GM12875 (cell line): ENCODE results near the gene VWA8.
"Not testable (repeated sequence)": the region's sequence is repeated elsewhere in the genome, so short reads cannot be mapped to it uniquely, and the experiment has no call there.

Experiments
- H3K4me3 ChIP-seq: one replicate; pipeline ENCODE4 v1.5.1; 2011; ENCODE audit warnings: low read depth, low read length, control low read depth
- TF ChIP-seq, protein P1 (sequence below): IDR thresholded peaks from 2 replicates; pipeline ENCODE4 v1.5.1; 2011; ENCODE audit warnings: low read depth, mild to moderate bottlenecking, control low read depth, inconsistent platforms, low read length, moderate library complexity, borderline replicate concordance; ENCODE audit not compliant: insufficient read depth

The VWA8 gene

DNA sequence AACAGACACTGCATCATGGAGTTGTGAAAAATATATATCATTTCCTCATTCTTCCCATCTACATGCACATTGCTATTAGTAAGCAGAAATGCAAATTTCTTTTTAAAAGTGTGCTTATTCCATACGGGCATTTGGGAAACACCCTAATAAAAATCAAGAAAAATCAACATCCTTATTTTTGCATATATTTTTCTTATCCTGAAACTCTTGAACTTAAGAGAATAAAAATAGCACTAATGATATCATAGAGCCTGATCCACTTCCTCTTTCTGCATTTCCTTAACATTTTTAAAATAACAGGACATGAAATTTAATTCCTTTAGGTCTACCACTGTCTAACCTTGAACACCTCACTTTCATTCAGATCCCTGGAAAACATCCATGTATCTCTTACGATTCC is 123.3 kb downstream of the VWA8 start:
- TF ChIP-seq, protein P1, sequence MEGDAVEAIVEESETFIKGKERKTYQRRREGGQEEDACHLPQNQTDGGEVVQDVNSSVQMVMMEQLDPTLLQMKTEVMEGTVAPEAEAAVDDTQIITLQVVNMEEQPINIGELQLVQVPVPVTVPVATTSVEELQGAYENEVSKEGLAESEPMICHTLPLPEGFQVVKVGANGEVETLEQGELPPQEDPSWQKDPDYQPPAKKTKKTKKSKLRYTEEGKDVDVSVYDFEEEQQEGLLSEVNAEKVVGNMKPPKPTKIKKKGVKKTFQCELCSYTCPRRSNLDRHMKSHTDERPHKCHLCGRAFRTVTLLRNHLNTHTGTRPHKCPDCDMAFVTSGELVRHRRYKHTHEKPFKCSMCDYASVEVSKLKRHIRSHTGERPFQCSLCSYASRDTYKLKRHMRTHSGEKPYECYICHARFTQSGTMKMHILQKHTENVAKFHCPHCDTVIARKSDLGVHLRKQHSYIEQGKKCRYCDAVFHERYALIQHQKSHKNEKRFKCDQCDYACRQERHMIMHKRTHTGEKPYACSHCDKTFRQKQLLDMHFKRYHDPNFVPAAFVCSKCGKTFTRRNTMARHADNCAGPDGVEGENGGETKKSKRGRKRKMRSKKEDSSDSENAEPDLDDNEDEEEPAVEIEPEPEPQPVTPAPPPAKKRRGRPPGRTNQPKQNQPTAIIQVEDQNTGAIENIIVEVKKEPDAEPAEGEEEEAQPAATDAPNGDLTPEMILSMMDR = no peak

DNA sequence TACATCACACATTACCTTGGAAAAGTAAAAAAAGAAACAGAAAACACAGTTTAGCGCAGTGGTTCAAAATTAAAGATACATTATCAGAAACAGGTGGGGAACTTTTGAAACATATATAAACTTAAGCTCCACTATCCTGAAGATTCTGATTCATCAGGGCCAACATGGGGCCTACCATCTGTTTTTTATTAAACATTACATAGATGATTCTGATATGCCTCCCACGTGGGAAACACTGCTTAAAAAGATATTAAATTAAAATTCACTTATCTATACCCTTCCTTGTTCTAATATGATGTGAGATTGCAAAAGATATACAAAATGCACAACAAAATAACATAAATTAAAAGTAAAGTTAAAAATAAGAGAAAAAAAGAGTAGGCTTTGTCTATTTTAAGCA is 125.0 kb downstream of the VWA8 start:
- no peak overlapping the region for H3K4me3 ChIP-seq
- TF ChIP-seq, protein P1 = no peak

More for the DNA sequence above, 123.3 kb downstream of the VWA8 start:
- no peak overlapping the region for H3K4me3 ChIP-seq

DNA sequence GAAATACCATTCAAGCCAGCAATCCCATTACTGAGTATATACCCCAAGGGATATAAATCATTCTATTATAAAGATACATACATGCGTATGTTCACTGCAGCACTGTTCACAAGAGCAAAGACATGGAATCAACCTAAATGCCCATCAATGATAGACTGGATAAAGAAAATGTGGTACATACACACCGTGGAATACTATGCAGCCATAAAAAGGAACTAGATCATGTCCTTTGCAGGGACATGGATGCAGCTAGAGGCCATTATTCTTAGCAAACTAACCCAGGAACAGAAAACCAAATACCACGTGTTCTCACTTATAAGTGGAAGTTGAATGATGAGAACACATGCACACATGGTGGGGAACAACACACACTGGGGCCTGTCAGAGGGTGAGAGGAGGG is 126.2 kb downstream of the VWA8 start:
- not testable (repeated sequence) for H3K4me3 ChIP-seq

DNA sequence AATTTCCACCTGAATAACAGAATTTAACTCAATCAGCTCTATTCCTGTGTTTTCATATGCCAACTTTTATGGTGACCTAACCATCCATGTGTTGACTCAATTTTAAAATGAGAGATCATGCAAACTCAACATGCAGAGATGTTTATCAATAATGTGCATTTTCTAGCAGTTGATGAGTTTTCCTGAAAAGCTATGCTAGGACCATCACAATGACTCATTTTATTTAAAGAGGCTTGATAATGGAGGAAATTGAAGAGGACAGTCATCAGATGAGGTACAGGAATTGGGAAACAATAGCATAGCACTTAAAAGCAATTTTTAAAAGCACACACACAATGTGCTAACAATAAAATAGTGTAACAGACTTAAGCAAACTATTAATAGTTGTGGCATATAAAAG is 127.1 kb downstream of the VWA8 start:
- H3K4me3 ChIP-seq = no peak overlapping the region
- TF ChIP-seq, protein P1 = no peak

DNA sequence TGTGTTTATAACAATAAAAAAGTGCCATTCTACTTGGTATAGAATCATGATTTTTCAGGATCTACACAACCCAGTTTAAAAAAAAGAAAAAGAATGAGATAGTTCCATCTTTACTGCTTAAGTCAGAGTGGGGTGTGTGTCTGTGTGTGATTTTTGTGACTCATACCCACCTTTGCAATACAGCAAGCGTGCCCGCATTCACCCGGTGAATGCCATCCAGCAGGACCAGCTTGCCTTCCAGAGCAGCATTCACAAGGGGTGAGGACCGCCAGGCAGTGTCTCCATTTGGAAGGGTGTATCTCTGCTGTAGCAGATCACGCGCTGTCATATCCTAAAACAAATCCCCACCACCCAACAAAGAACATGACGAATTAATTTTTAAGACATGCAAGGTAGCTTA is 127.7 kb downstream of the VWA8 start:
- H3K4me3 ChIP-seq = no peak overlapping the region
- TF ChIP-seq, protein P1 = no peak

DNA sequence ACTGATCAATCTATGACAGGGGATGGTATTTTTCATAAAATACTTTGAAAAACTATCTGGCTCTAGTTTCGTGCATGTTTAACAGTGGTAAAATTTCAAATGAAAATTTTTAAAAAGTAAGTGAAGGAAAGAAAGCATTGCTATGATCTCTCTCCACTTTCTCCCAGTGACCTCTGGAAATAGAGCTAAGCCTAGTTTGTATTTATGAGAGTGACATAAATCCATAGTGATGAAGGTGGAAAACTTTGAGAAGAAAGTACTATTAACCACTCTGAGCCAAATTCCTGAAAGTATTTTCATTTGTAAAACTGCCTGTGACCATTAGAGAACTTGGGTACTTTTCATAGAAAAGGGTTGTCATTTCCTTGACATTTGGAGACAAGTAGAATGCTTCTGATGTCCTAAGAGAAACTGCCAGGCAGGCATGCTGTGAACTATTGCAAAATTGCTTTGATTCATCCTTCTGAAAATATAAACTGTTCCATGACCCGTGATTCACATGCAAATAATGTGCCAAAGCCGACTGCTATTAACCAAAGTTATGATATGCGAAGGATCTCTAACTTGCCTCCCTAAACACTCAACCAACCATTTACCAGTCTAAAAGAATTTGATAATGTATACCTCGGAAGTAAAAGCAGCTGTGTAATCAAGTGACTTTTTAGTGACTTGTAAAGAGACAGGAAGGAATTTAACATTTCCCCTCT is 133.2 kb downstream of the VWA8 start:
- H3K4me3 ChIP-seq = no peak overlapping the region

DNA sequence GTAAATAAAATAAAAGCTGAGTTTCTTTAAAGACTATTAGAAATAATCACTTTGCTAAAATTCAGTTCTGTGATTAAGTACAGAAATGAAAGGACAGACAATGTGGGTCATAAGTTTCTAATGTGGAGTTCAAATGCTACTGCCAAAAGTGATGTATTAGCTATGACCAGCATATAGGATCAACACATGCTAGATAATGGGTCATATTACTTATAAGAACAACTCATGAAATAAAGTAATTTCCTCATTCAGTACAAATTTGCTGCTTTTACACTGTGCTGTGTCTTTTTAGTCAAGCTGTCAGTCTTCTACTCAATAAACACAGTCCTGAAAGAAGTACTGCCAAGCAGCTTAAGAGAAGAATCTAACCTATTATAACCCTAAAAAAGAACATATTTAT is 135.2 kb downstream of the VWA8 start:
- TF ChIP-seq, protein P1 = no peak
- H3K4me3 ChIP-seq = no peak overlapping the region

More for the DNA sequence above, 133.2 kb downstream of the VWA8 start:
- TF ChIP-seq, protein P1 = no peak
